GM21528 (cell line): ENCODE measurements around the gene TMEM33.

Source experiments
- ATAC-seq: cut with Tn5 transposase; IDR thresholded peaks from one replicate; pipeline ENCODE4 v1.9.1; 2021; ENCODE audit warnings: mild to moderate bottlenecking, moderate library complexity; ENCODE audit not compliant: unreplicated experiment, low FRiP score

Gene TMEM33

GRCh38 chr4:41935652-41936021 lies 408 bp downstream of the TMEM33 start:
- peak; percentile 24 for ATAC-seq

GRCh38 chr4:41939016-41939626 lies 3.9 kb downstream of the TMEM33 start:
- no peak for ATAC-seq

- ATAC-seq = no peak
Measured at GRCh38 chr4:41940834-41941233, 5.6 kb downstream of the TMEM33 start.

GRCh38 chr4:41943506-41943905 lies 8.3 kb downstream of the TMEM33 start:
- ATAC-seq = no peak

- no peak for ATAC-seq
Measured at GRCh38 chr4:41944089-41944488, 8.9 kb downstream of the TMEM33 start.

- no peak for ATAC-seq
Measured at GRCh38 chr4:41949531-41949930, 14.3 kb downstream of the TMEM33 start.

- no peak for ATAC-seq
Measured at GRCh38 chr4:41957634-41958033, 22.4 kb downstream of the TMEM33 start.

- no peak for ATAC-seq
Measured at GRCh38 chr4:41963105-41963504, 27.9 kb downstream of the TMEM33 start.

GRCh38 chr4:41964401-41964800 lies 29.2 kb downstream of the TMEM33 start:
- ATAC-seq = no peak

- ATAC-seq = no peak
Measured at GRCh38 chr4:41967392-41967791, 32.2 kb downstream of the TMEM33 start.

GRCh38 chr4:41969671-41970070 lies 34.4 kb downstream of the TMEM33 start:
- ATAC-seq = no peak

- ATAC-seq = no peak
Measured at GRCh38 chr4:41975341-41975740, 40.1 kb downstream of the TMEM33 start.

- no peak for ATAC-seq
Measured at GRCh38 chr4:41976775-41977516, 41.7 kb downstream of the TMEM33 start.

- no peak for ATAC-seq
Measured at GRCh38 chr4:41977709-41978108, 42.5 kb downstream of the TMEM33 start.

GRCh38 chr4:41981456-41981855 lies 46.2 kb downstream of the TMEM33 start, which contains the start of gene DCAF4L1:
Gene DCAF4L1 (plus strand): TSS chr4:41981756. CDS start chr4:41981793, 37 bp downstream.
- no peak for ATAC-seq

- ATAC-seq = no peak
Measured at GRCh38 chr4:41982716-41983115, 47.5 kb downstream of the TMEM33 start.

- no peak for ATAC-seq
Measured at GRCh38 chr4:41985151-41985550, 49.9 kb downstream of the TMEM33 start.

- peak; percentile 30 for ATAC-seq
Measured at GRCh38 chr4:41989994-41990364, 54.8 kb downstream of the TMEM33 start.

- ATAC-seq = peak; percentile 99
Measured at GRCh38 chr4:41990365-41991111, 55.3 kb downstream of the TMEM33 start, which contains the start of gene SLC30A9. Gene SLC30A9 (plus strand): TSS chr4:41990530. CDS start chr4:41990652, 122 bp downstream.

GRCh38 chr4:41991916-41992767 lies 56.9 kb downstream of the TMEM33 start:
- ATAC-seq = no peak
